ENCODE measurements around the gene SSH2.

SSH2 gene

GRCh38 chr17:29855686-29856085 is 74.3 kb downstream of the SSH2 start:
- no peak overlapping the region for H3K4me2 ChIP-seq (ENCODE audit: insufficient read depth, low read length)
- no peak overlapping the region for H3K4me3 ChIP-seq (ENCODE audit: low read depth in 1 of 2, low read length in 2 of 2)
- H3K79me2 ChIP-seq (ENCODE audit: insufficient read depth, low read length): peaks cover 73% of the 10 kb centered on the region
- no peak for ATAC-seq (ENCODE audit: insufficient read depth, low read depth)
- H3K27me3 ChIP-seq (ENCODE audit: insufficient read depth, low read length, poor library complexity): no peaks in the 10 kb centered on the region
- no peaks in the 10 kb centered on the region for H3K4me1 ChIP-seq (ENCODE audit: insufficient read depth, low read length)
- no peak overlapping the region for H3K9ac ChIP-seq (ENCODE audit: low read depth, low read length)
- H2AFZ ChIP-seq (ENCODE audit: low read depth, low read length): no peak overlapping the region
- peaks cover 5% of the 10 kb centered on the region for H3K9me3 ChIP-seq (ENCODE audit: insufficient read depth, low read length, severe bottlenecking)
- H4K20me1 ChIP-seq (ENCODE audit: insufficient read depth, low read length): peaks cover 13% of the 10 kb centered on the region; the same call in 1 of the 2 replicates
- H3K36me3 ChIP-seq (ENCODE audit: insufficient read depth, low read length): no peaks in the 10 kb centered on the region
- no peak for TF ChIP-seq EZH2 (IDR thresholded peaks at IDR 0.05; ENCODE audit: borderline replicate concordance, low read depth, low read length, severe bottlenecking)
- no peak for TF ChIP-seq CTCF (IDR thresholded peaks at IDR 0.05; ENCODE audit: borderline replicate concordance, extremely low read depth, low read length, poor library complexity, severe bottlenecking)
- no peak overlapping the region for H3K27ac ChIP-seq (ENCODE audit: low read length)
- no peak for DNase-seq

- Histone ChIP-seq H3K79me2 (ENCODE audit: insufficient read depth, low read length) (peaks cover 41% of the 10 kb centered on the region), H2AFZ (ENCODE audit: low read depth, low read length) (no peak overlapping the region), H3K9me3 (ENCODE audit: insufficient read depth, low read length, severe bottlenecking) (no peaks in the 10 kb centered on the region)
Observed at GRCh38 chr17:29848737-29849136, 81.3 kb downstream of the SSH2 start.

GRCh38 chr17:29847527-29848400 is 82.3 kb downstream of the SSH2 start:
- no peak overlapping the region for H3K4me2 ChIP-seq (ENCODE audit: insufficient read depth, low read length)
- no peaks in the 10 kb centered on the region for H3K4me1 ChIP-seq (ENCODE audit: insufficient read depth, low read length)
- ATAC-seq (ENCODE audit: insufficient read depth, low read depth): no peak
- peaks cover 33% of the 10 kb centered on the region for H3K79me2 ChIP-seq (ENCODE audit: insufficient read depth, low read length)
- no peaks in the 10 kb centered on the region for H3K9me3 ChIP-seq (ENCODE audit: insufficient read depth, low read length, severe bottlenecking)
- H3K9ac ChIP-seq (ENCODE audit: low read depth, low read length): no peak overlapping the region
- no peak overlapping the region for H3K4me3 ChIP-seq (ENCODE audit: low read depth in 1 of 2, low read length in 2 of 2)
- H3K36me3 ChIP-seq (ENCODE audit: insufficient read depth, low read length): peaks cover 18% of the 10 kb centered on the region
- no peak overlapping the region for H2AFZ ChIP-seq (ENCODE audit: low read depth, low read length)
- H3K27me3 ChIP-seq (ENCODE audit: insufficient read depth, low read length, poor library complexity): no peaks in the 10 kb centered on the region
- TF ChIP-seq CTCF (IDR thresholded peaks at IDR 0.05; ENCODE audit: borderline replicate concordance, extremely low read depth, low read length, poor library complexity, severe bottlenecking): no peak
- TF ChIP-seq EZH2 (IDR thresholded peaks at IDR 0.05; ENCODE audit: borderline replicate concordance, low read depth, low read length, severe bottlenecking): no peak
- DNase-seq: no peak
- peaks cover 10% of the 10 kb centered on the region; the same call in 1 of the 2 replicates for H4K20me1 ChIP-seq (ENCODE audit: insufficient read depth, low read length)
- H3K27ac ChIP-seq (ENCODE audit: low read length): no peak overlapping the region

More at GRCh38 chr17:29848737-29849136, 81.3 kb downstream of the SSH2 start:
- Histone ChIP-seq H4K20me1 (ENCODE audit: insufficient read depth, low read length) (peaks cover 14% of the 10 kb centered on the region; the same call in 1 of the 2 replicates), H3K27me3 (ENCODE audit: insufficient read depth, low read length, poor library complexity) (no peaks in the 10 kb centered on the region), H3K4me3 (ENCODE audit: low read depth in 1 of 2, low read length in 2 of 2) (no peak overlapping the region), H3K4me2 (ENCODE audit: insufficient read depth, low read length) (no peak overlapping the region), H3K36me3 (ENCODE audit: insufficient read depth, low read length) (peaks cover 18% of the 10 kb centered on the region), H3K4me1 (ENCODE audit: insufficient read depth, low read length) (no peaks in the 10 kb centered on the region), H3K27ac (ENCODE audit: low read length) (no peak overlapping the region), H3K9ac (ENCODE audit: low read depth, low read length) (no peak overlapping the region)
- no peak for DNase-seq
- TF ChIP-seq EZH2 (IDR thresholded peaks at IDR 0.05; ENCODE audit: borderline replicate concordance, low read depth, low read length, severe bottlenecking) (no peak), CTCF (IDR thresholded peaks at IDR 0.05; ENCODE audit: borderline replicate concordance, extremely low read depth, low read length, poor library complexity, severe bottlenecking) (no peak)
- ATAC-seq (ENCODE audit: insufficient read depth, low read depth): no peak
